Omental fat pad (tissue), 4 donors: ENCODE data around the gene TNRC6A. TPM values are rescaled to one million over a fixed set of nuclear protein-coding genes. Genes with fewer than 3 reads are reported as not detected.

Experiments
- ATAC-seq: fragments of 150-250 bp; one replicate; pipeline ENCODE4 v1.9.1; 2016; ENCODE audit warnings: mild to moderate bottlenecking, moderate library complexity; ENCODE audit not compliant: low FRiP score
- DNase-seq: peaks from one replicate; pipeline ENCODE4 v3.0.0-alpha.2; 2019; ENCODE audit warnings: low spot score
- total RNA-seq, 4 donors: library from RNA; depleted of rRNA; stranded (reverse); fragments of >200 nt; gene quantifications; one replicate each; pipeline ENCODE4 v1.1.0, GENCODE V29; 2016
- TF ChIP-seq, protein P1 (sequence below), 3 donors: fragments of 450-650 bp; IDR thresholded peaks; one replicate each; pipeline ENCODE4 v1.5.1; 2016 to 2017; ENCODE audit warnings: antibody characterized with exemption in 3 of 3, mild to moderate bottlenecking in 3 of 3, moderate library complexity in 2 of 3

The TNRC6A gene
- total RNA-seq, 4 donors from 2014 or later = 30.7 to 89.5 (median 53.0) TPM

DNA sequence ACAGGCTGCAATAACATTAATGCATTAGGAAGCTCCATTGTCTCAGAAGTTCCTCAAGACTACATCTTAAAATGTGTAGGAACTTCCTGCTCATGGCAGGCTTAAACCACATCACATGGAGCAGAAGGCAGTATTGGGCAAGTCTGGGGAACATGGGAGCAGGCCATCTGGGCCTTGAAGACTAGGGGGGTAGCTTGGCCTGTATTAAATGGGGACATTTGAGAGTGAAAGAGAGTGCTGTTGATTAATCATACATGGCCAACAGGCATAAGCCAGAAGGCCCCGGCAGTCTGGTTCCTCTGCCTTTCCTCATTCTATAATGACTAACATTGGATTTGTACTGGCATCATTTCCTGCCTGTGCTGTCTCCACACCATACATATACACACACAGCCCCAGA, 91.1 kb downstream of the TNRC6A start:
- ATAC-seq = peak; percentile 42
- TF ChIP-seq, protein P1, sequence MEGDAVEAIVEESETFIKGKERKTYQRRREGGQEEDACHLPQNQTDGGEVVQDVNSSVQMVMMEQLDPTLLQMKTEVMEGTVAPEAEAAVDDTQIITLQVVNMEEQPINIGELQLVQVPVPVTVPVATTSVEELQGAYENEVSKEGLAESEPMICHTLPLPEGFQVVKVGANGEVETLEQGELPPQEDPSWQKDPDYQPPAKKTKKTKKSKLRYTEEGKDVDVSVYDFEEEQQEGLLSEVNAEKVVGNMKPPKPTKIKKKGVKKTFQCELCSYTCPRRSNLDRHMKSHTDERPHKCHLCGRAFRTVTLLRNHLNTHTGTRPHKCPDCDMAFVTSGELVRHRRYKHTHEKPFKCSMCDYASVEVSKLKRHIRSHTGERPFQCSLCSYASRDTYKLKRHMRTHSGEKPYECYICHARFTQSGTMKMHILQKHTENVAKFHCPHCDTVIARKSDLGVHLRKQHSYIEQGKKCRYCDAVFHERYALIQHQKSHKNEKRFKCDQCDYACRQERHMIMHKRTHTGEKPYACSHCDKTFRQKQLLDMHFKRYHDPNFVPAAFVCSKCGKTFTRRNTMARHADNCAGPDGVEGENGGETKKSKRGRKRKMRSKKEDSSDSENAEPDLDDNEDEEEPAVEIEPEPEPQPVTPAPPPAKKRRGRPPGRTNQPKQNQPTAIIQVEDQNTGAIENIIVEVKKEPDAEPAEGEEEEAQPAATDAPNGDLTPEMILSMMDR (IDR thresholded peaks at IDR 0.05) = no peak

DNA sequence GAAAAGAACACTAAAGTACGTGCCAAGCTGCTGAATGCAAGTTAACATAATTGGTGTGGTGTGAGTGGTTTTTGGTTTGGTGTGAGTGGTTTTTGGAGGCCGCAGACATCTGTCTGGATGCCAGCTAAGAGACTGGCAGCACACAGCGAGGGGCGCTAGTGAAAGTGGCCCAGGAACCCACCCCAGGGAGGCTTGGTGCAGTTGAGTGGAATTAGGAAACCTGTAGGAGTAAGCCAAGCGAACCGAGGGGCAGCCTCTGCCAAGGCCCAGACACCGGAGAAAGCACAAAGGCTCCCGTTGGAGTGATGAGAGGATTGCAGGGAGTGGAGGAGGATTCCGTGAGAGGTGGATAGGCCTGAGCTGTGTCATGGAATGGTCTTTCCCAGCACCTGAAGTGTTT, 91.7 kb downstream of the TNRC6A start:
- DNase-seq = no peak
- ATAC-seq = peak; percentile 58

More for the DNA sequence above, 91.1 kb downstream of the TNRC6A start:
- no peak for DNase-seq

GRCh38 chr16:24822542-24822941, 93.1 kb downstream of the TNRC6A start:
- DNase-seq (no peak), ATAC-seq (no peak)

More for the DNA sequence above, 91.7 kb downstream of the TNRC6A start:
- TF ChIP-seq, protein P1 (IDR thresholded peaks at IDR 0.05) = no peak

DNA sequence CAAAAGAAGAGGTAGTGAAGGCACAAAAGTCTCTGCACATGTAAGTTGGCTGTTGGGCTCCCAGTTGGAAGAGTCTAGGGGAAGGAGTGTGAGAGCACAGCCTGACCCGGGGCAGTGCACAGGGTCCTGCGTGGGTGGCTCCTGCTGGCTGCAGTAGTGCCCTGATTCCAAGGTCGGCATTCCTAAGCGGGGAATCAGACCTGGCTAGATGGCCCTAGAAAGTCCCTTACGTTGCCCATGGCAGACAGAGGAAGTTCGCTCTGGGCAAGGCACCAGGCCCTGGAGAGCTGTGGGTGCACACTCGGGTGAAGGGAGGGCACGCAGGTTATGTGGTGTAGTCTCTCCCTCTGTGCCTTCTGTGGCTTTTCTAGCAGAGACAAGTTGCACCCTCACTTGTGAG, 93.5 kb downstream of the TNRC6A start:
- no peak for DNase-seq
- peak; percentile 11 for ATAC-seq
- TF ChIP-seq, protein P1 (IDR thresholded peaks at IDR 0.05) = no peak

More at GRCh38 chr16:24822542-24822941, 93.1 kb downstream of the TNRC6A start:
- TF ChIP-seq, protein P1 (IDR thresholded peaks at IDR 0.05) = no peak

DNA sequence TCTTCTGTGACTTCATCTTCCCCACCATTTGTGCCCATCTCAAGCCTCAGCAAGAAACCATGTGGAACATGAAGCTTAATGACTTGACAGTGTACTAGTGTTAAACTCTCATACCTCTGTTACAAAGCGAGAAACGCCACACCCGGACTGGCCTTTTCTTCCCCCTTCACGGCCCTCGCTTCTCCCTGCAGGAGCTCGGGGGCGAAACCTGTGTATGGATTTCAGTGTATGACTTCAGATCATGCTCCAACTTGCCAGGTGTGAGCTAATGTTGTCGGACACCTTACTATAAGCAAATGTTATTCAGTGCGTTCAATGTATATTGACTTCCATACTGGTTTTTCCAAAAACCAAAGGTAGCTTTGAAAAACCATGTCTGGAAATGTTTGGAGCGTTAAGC, 96.2 kb downstream of the TNRC6A start:
- TF ChIP-seq, protein P1 (IDR thresholded peaks at IDR 0.05) = no peak
- no peak for DNase-seq
- ATAC-seq = no peak

- ATAC-seq = no peak
- DNase-seq = no peak
- TF ChIP-seq, protein P1 (IDR thresholded peaks at IDR 0.05) = no peak
These were observed 96.7 kb downstream of the TNRC6A start for GRCh38 chr16:24826096-24826690.
